Activated T-helper 9 cell treated with anti-CD3 and anti-CD28 coated beads, Interleukin-2, amount 50 U/mL, for 16 hours (primary cell): Measurements from ENCODE around the gene ATP2A3.
"Not testable (repeated sequence)": the region's sequence is repeated elsewhere in the genome, so short reads cannot be mapped to it uniquely, and the experiment has no call there.

ENCODE experiments used
- DNase-seq: peaks from one replicate; pipeline ENCODE4 v3.0.0-alpha.2; 2020; ENCODE audit warnings: low read depth

ATP2A3 gene

DNA sequence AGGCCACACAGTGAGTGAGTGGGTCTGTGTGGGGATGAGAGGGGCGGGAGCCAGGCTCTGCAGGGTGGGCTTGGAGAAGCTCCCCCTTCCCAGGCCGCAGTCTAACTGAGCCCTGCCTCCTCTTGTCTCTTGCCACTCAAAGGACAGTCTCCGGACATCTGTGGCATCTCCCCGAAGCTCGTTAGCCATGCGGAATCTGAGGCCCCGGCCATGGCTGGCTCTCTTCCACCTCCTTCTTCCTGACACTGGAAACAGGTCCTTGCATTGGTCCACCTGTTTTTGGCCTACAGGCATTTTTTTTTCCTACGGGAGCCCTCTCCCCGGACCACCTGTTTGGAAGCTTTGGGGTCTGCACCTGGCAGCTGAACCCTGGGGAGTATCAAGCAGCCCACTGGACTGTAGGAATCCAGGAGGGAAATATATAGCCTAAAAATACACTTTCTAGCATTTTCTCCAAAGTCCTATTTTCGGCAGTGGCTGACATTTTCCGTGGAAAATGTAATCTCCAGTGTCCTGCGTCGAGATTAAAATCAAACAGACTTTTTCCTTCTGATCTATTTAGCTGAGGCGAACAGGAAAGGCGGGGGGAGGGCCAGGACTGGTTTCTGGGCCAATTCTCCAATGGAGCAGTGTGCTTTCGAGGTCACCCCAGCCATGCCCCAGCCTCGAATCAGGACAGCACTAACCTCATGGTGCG, 9.1 kb downstream of the ATP2A3 start:
- no peak for DNase-seq

DNA sequence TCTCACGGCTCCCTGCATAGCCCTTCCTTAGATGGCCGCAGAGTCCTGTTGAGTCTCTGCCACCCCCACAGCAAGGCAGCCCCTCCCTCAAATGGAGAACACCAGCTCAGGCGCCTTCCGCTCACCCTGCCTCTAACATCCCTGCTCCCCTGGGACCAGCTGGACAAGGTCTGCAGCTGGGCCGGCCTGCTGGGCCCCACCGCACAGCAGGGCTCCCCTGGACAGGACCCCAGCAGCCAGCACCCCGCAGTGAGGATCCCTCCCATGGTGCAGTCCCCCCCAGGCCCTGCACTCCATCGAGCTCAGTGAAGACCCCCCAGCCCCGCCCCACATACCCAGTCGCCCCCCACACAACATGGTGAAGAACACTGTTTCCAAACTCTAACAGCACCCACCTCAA, 10.2 kb downstream of the ATP2A3 start:
- DNase-seq, result no peak

DNA sequence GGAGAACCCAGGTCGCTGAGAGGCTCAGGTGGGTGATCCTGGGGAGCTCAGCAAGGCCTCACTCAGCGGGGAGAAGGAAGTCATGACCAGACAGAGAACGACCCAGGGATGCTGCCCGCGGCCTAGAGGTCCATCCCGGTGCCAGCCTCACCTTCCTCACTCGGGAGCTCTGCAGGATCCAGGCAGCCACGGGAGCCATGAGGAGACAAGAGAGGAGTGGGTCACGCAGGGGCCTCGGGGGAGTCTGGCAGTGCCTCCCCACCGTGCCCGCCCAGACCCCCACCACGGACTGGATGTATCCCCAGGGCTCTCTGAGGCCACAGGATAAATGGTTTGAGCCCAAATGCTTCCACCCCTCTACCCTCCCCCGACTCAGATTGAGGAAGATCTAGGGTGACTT, 10.7 kb downstream of the ATP2A3 start:
- no peak for DNase-seq

DNA sequence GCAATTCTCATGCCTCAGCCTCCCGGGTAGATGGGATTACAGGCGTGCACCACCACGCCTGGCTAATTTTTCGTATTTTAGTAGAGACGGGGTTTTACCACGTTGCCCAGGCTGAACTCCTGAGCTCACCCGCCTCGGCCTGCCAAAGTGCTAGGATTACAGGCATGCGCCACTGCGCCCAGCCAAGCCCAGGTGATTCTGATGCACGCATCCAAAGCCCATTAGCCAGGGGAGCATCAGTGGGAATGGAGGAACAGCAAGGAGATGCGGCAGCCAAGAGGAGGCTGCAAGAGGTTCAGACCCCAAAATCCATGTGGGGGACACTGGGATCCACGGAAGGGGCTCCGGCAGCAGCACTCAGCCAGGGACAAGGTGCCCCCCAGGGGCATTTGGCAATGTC, 12.1 kb downstream of the ATP2A3 start:
- no peak for DNase-seq

DNA sequence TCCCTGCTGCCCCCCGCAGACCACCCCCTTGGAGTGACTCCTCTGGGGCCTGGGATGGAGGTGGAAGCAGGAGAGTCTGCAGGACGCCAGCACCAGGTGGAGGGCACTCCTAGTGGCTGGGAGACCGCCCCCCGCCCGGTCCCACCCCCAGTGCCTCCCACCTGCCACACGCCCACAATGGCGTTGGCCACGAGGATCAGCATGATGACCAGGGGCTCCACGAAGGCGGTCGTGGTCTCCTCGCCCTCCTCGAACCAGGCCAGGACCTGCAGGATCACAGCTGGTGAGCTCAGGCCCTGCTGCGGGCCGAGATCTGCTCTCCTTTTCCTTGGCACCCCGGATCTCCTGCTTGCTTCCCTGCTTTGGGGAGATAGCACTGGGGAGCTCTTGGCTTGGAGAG, 12.8 kb downstream of the ATP2A3 start:
- DNase-seq, result no peak

DNA sequence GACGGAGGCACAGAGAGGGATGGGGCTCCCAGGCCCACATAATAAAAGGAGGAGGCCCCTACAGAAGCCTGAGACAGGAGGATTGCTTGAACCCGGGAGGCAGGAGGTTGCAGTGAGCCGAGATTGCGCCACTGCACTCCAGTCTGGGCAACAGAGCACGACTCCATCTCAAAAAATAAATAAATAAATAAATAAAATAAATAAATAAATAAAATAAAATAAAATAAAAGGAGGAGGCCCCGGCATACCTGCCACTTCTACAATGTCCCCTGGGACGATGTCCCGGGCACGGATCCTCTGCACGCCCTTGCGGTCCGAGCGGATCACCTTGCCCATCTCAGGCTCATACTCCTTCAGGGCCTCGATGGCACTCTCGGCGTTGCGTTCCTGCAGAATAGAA, 13.2 kb downstream of the ATP2A3 start:
- no peak for DNase-seq

DNA sequence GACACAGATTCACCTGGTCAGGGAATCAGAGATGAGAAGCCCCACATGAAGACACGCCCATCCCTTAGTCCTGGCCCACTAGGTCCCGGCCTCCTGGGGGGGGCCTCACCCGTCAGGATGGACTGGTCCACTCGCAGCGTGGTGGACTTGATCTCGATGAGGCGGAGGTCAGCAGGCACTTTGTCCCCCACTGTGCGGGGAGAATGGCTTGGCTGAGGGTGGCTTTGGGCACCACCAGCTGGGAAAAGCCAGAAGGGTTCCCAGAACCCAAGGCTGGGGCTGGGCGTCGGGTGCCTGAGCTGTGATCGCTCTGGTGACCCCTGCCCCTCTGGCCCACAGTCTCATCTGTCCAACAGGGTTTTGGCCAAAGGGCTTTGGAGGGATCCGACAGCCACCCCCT, 13.7 kb downstream of the ATP2A3 start:
- DNase-seq, result no peak

DNA sequence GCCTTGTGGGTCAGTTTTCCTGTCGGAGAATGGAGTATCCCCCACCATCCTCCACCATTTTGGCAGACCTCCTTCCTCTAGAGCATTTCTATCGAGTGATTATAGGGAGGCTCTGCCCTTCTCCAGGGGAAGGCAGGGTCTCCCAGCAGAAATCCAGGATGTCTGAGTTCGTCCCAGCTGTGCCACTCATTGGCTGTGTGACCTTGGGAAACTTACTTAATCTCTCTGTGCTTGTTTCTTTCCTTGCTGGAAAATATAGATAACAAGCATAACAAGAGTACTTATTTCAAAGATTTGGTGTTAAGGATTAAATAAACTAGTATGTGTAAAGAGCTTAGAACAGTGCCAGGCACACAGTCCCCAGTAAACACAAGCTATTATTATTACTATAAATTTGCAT, 14.8 kb downstream of the ATP2A3 start:
- no peak for DNase-seq

DNA sequence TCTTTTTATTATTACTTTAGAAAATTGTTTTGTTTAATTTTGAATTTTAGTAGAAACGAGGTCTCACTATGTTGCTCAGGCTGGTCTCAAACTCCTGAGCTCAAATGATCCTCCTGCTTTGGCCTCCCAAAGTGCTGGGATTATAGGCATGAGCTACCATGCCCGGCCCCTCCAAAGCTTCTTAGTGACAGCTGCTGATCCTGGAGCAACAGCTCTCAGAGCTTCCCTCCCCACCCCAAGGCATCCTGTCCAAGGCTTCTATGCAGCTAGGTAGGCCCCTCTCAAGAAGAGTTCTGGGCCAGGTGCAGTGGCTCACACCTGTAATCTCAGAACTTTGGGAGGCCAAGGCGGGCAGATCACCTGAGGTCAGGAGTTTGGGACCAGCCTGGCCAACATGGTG, 15.7 kb downstream of the ATP2A3 start:
- DNase-seq, result not testable (repeated sequence)

DNA sequence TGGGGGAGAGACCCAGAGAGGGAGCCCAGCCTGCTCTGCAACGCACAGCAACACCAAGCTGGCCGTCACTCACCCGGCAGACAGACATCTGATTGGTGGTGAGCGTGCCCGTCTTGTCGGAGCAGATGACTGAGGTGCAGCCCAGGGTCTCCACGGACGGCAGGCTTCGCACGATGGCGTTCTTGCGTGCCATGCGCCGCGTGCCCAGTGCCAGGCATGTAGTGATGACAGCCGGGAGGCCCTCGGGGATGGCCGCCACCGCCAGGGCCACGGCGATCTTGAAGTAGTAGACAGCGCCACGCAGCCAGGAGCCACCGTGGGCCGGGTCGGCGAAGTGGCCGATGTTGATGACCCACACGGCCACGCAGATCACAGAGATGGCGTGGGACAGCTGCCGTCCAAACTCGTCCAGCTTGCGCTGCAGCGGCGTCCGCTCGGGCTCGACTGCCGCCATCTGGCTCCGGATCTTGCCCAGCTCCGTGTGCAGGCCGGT, 16.9 kb downstream of the ATP2A3 start:
- DNase-seq, result no peak

DNA sequence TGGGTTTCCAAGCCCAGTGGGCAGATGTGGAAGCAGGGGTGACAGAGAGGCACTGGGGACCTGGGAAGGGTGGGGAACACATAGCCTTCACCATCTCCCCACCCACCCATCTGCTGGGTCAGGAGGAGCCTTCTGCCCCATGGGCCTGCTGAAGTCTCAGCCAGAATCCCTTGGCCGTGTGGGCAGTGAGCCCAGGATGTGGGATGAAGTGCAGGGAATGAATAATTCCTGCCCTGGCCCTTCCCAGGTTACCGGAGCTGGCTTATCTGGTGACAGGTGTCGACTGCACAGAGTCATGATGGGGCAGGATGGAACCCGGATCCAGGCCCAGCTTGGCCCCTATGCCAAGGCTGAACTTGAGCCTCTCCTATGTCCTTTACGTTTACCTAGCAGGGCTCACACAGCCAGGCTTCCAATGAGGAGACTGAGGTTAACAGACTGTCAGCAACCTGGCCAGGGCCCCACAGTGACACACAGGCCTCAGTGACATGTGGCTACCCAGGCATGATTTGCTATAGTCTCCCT, 17.5 kb downstream of the ATP2A3 start:
- no peak for DNase-seq

DNA sequence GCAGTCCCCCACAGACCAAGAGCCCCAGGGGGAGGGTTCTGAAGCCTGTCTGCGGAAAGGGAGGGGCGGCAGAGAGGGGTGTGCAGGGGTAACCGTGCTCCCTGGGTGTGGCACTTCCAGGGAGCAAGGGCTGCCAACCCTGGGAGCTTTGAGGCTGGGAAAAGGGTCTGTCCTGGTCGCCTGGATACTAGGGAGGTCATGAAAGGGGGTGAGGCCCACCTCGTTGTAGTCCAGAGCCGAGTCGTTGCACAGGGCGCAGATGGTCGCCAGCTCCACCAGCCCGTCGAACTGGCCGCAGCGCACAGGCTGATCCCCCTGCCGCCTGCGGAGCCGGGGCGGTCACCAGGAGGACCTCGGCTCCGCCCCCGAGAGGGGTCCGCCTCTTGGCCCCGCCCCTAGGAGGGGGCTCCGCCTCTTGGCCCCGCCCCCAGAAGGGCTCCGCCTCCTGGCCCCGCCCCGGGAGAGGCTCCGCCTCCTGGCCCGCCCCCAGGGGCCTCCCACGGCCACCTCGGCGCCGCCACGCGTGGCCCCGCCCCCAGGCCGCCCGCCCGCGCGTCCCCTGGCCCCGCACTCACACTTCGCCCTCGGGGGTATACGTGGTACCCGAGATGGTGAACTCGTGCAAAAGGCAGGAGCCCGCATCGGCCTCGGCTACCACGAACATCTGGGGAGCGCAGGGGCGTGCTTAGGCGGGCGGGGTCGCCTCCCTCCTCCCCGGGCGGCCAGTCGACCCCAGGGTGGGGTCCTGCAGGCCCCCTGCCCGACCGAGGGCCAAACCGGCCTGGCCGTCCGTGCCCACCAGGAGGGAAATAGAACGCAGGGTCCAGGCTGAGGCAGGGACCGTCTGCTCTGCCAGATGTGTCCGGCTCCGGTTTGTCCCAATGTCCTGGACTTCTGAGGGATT, 19.5 kb downstream of the ATP2A3 start:
- peak; percentile 19 for DNase-seq

DNA sequence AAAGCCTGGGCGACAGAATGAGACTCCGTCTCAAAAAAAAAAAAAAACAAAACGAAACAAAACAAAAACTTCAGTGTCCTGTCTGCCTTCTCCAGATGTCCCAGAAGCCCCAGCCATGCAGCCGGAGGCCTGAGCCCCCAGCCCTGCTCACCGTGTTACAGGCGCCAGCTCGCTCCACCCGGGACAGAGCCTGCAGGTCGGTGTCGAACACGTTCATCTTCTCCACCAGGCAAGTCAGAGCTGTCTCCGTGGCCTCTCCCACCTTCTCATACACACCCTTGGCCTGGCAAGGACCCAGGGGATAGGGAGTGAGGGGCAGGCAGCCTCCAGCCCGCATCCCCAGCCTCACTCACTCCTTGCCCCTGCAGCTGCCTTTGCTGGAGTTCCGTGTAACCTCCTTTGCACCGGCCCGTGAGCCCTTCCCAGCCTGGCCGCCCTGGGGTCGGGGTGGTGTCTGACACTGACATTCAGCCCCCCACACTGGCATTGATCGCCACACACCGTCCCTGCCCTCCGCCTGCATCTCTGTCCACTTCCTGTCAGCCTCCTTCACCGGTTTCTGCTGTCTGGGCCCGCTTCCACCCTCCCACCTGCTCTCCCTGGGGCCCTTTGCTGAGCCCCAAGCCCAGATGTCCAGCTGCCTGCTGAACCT, 20.9 kb downstream of the ATP2A3 start:
- DNase-seq, result no peak

DNA sequence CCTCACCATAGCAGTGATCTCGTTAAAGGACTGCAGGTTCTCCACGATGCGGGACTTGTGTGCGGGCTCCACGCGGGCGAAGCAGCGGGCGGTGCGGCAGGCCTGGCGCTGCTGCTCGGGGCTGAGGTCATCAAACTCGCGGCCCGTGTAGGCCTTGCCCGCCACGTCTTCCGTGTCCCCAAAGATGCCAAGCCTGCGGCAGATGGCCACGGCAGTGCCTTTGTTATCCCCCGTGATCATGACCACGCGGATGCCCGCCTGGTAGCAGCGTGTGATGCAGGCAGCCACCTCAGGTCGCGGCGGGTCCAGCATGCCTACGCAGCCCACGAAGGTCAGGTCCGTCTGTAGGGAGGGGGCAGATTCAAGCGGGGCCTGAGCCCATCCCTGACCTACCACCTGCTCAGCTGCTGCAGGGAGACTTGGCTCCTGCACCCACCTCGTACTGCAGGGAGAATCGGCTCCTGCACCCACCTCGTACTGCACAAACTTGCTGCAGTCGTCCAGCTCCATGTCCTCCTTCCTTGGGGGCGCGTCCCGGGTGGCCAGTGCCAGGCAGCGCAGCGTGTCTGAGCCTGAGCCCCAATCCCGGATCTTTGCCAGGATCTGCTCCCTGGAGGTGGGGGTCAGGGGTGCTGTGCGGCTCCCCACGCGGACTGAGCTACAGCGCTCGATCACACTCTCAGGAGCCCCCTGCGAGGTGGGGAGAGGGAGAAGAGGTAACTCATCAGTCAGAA, 23.1 kb downstream of the ATP2A3 start:
- DNase-seq, result no peak

DNA sequence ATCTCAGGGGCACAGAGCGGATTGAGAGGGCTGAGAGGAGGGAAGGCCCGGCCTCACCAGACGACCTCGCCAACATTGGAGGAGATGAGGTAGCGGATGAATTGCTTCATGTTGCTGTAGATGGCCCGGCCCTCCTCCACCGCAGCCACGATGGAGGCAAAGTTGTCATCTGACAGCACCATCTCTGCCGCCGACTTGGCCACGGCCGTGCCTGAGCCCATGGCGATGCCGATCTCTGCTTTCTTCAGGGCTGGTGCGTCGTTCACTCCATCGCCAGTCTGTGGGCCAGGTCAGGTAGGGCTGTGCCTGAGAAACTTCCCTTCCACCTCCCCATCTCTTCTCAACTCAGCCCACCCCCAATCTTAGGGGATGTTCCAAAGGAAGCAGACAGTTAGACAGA, 26.9 kb downstream of the ATP2A3 start:
- DNase-seq, result no peak

DNA sequence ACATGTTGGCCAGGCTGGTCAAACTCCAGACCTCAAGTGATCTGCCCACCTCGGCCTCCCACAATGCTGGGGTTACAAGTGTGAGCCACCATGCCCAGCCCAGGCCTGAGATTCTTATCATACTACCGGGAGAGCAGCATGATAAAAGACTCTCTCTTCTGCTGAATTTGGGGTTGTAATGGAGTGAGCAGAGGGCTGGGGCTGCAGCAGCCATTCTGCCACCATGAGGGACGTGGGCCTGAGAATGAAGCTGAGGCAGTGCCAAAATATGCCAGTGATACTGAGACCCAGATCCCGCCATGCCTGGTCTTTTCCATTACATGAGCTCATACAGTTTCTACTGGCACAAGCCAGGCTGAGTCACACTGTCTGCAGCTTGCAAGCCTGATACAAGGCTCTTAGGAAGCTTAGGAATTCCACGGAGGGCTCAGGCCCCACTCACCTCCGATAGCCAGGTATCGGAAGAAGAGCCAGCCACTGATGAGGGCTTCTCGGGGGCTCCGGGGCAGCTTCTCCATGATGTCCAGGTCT, 28.3 kb downstream of the ATP2A3 start:
- no peak for DNase-seq

DNA sequence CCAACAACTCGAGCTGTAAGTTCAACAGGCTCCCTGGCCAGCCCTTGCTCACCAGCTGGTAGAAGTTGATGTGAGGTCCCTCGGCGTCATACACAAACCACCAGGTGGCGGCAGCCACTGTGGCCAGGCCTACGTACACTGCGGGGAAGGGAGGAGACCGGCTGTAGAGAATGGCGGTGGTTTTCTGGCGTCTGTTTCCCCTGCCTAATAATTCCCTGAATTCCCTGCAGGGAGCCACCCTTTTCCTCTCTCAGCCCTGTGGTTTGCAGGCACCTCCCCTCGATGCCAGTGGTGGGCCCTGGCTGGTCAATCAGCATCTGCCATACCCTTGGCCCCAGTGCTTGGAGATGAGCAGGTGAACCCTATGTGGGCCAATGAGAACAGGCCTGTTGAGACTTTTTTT, 29.1 kb downstream of the ATP2A3 start:
- DNase-seq, result no peak

DNA sequence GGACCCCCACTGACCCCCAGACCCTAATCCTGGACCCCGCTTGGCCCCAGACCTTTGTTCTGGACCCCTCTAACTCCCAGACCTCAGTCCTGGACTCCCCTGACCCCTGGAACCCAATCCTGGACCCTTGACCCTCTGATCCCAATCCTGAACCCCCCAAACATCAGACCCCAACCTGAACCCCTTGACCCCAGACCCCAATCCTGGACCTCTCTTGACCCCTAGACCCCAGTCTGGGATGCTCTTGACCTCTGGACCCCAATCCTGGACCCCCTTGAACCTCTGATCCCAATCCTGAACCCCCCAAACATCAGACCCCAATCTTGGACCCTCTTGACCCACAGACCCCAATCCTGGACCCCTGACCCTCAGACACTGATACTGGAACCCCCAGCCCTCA, 34.5 kb downstream of the ATP2A3 start:
- DNase-seq, result no peak

DNA sequence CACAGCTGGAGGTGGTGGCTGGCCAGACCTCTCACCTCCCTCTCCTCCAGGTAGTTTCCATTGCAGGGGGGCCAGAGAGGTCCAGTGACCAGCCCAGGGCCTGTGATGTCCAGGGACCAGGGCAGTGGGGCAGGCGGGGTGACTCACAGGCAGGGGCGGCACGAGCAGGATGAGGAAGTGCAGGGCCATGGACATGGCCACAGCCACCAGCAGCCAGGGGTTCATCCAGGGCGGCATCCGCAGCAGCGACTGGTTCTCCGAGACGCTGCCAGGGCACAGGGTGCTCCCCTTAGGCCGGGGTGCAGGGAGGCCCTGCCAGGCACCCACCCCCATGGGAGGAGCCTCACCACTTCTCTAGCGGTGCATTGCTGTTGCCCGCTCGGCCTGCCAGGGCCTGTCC, 35.1 kb downstream of the ATP2A3 start:
- DNase-seq, result no peak

DNA sequence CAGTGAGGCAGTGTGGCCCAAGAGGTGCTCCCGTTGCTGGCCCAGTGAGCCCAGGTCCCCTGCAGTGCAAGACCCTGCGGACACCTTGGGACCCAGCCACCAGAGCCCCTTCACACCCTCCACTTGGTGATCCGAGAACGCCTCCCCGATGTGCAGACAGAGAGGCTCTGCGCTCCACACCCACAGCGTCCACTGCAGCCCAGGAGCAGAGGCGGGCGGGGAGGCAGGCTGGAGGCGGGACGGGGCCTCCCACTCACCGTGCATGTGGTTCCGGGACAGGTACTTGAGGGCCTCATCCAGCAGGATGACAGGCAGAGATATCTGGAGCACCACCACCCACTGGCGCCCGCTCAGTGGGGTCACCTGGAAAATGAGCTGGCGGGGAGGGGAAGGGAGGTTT, 35.8 kb downstream of the ATP2A3 start:
- no peak for DNase-seq

DNA sequence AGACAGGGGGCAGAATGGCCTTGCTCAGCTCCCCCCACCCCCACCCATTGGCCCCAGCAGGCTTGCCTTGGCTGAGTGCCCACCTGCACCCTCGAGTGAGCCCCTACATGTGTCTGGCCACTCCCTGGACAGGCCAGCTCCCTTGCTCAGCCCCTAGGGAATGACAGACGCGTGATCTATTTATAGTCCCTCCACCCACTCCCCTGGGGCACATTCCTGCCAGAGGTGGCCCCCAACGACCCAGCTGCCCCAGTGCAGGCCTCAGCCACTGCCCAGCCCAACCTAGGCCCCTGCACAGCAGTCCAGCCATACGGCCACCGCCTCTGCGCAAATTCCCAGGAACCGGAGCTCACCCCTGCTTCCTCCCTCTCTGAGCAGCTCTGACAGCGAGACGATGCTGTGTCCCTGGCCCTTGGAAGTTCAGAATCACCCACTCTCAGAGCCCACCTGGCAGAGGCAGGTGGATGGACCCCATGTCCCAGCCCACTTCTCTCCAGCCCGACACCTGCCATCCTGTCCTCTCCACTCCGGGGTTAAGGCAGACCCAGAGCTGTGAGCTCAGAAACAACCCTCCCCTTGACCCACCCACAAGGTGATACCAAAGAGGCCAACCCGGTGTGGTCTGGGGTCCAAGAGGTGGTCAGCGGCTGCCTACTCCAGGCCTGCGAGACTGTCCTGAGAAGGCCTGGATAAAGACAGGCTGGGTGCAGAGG, 36.5 kb downstream of the ATP2A3 start:
- no peak for DNase-seq
